HG03565 (cell line): ENCODE data around the gene KCNJ9.
A peak's percentile ranks its signal among the peaks of the same experiment; 100 is the strongest.

ENCODE experiments used
- ATAC-seq: cut with Tn5 transposase; IDR thresholded peaks from one replicate; pipeline ENCODE4 v1.9.1; 2021; ENCODE audit warnings: mild to moderate bottlenecking, moderate library complexity; ENCODE audit not compliant: unreplicated experiment

The KCNJ9 gene

DNA sequence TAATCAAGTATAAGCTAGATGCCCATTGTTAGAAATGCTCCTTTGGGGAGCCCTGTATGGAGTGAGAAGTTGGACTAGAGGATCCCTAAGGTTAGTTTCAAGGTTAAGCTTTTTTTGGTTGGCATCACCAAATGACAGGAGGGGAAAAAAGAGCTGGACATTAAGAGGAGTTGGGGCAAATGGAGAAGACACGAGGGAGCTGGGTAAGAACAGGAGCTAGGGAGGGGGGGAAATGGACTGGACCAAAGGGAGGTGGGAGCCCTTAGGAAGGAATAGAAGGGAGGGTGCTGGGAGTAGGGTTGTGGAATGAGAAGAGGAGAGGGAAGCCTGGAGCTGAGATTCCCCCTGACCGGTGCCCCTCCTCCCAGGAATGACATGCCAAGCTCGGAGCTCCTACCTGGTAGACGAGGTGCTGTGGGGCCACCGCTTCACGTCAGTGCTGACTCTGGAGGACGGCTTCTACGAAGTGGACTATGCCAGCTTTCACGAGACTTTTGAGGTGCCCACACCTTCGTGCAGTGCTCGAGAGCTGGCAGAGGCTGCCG is 5.9 kb downstream of the KCNJ9 start:
- ATAC-seq = no peak

DNA sequence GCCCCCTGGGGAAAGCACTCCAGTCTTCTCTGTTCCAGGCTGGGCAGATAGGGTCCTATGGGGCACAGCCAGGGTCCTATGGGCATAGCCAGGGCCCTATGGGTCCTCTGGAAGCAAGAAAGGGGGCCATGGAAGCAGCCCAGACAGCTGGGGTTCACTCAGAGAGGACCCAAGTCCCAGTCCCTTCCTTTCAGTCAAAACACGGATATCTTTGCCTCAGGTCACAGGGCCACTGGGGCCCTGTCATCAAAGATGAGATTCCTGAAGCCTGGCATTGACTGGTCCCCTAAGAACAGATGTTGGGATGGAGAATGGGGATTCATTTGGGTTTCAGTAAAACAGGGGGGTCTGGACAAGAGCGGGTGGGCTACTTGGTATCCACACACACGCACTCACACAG is 8.5 kb downstream of the KCNJ9 start:
- ATAC-seq = no peak

DNA sequence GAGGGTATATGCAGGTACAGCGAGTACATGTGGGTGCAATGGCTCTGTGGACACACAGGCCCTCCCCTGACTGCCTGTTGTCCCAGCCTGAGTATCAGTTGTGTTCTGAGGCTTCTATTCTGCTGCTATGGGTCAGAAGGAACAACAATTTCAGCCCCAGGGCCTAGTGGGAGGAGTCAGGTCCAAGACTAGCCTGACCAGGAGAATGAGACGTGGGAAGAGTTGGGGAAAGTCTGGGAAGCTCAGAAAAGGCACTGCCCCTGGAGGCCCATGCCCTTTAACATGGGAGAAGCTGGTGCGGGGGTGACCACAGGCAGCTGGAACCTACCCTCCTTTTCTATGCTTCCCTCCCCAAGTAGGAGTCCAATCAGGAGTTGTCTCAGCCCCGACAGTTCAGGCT is 9.4 kb downstream of the KCNJ9 start:
- ATAC-seq = no peak

DNA sequence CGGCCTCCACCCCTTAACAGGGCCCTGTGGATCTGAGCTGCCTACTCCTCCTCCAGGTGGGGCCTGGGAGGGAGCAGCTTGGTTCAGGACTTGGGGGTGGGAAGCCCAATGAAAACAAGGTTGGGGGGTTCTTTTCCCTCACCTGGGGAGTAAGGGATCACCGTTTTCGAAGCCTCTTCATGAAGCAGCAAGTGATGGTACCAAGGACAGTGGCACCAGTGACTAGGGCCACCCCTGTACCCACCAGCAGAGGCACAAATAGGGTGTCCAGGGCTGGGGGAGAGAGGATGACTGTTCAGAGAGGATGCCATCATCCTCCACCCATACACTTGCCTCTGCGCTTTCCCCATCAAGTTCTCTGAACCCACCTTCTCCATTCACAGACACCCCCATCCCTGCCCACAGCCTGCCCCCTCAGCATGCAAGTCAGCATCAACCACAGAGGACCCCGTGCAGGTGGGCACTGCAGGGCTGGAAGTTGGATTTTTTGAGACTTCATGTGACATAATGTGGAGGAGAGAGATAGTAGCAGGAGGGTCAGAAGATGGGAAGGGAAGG is 10.4 kb downstream of the KCNJ9 start:
- no peak for ATAC-seq

DNA sequence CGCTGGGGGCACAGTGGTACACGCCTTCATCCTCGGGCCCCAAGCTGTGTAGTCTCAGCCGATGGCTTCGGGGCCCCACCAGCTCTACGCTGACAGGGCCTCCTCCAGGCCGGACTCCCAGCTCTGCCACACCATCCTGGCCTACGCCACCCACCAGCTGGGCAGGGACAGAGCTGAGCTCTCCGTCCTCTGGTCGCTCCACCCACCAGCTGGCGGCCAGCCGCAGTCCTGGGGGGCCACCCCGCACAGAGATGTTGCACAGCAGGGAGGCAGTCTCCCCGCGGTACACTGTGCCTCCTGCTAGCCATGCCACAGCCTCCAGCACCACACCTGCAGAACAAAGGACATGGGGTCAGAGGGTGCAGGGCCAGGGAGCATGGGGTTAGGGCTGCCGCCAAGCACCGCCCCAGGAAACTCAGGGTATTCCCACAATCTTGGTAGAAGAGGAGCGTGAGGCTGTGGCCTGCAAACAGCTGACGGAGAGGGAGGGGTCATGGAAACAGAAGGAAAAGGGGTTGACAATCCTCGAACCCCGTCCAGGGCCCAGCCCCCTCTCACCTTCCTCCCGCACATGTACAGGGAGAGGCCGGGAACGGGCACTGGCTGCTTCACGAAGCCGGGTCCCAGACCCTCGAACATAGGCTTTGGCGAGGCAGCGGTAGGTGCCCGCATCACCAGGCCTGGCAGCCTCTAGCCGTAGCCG is 11.2 kb downstream of the KCNJ9 start:
- no peak for ATAC-seq

DNA sequence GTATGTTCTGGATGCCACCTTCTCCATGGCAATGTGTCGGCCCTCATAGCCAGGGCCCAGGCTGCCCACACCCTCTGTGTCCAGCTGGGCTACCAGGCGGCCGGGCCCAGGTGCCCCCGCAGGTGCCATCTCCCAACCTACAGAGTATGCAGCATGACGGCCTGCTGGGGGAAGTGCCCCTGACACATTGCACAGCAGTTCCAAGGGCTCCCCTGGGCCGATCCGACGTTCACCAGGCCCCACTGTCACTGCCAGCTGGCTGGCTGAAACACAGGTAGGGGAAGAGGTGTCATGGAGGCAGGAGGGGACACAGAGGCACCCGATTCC is 11.7 kb downstream of the KCNJ9 start:
- ATAC-seq = no peak

DNA sequence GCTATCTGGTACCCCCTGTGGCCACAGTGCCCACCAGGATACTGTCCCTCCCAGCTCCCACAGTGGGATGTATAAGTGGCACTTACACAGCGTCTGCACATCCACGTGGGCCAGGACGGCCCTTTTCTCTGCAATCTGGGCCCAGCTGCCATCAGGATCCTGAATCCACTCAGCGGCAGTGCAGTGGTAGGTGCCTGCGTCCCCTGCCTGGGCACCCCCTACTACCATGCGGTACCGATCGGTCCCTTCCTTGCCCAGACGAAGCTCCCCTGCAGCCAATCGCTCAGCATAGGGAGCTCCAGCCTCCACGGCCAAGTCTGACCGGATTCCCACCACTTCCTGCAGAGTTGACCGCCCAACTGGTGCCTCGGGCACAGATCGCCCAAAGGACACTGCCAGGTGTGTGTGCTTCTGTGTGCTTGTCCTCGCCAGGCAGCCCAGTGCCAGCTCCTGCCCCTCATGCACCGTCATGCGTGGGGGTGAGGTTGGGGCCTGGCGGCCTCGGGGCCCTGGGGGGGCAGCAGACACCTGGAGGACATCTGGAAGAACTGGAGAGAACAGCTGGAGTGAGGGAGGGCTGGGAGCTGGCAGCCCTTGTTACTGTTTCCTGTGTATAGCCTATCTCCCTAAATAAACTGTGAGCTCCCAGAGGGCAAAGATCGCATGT is 12.4 kb downstream of the KCNJ9 start:
- ATAC-seq = no peak

DNA sequence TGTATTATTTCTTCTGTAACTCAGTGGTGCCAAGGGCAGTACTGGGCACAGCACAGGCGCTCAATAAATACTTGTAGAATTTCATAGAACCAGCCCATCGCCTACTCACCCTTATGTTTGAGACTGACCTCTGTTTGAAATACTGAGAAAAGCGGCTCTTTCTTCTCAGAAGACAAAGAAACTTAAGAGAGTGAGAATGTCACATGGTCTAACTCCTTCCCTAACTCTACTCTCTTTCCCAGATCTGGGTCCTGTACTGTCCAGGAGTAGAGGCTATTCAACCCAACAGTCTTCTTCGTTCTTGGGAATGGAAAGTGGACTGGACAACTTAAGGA is 12.9 kb downstream of the KCNJ9 start:
- no peak for ATAC-seq

DNA sequence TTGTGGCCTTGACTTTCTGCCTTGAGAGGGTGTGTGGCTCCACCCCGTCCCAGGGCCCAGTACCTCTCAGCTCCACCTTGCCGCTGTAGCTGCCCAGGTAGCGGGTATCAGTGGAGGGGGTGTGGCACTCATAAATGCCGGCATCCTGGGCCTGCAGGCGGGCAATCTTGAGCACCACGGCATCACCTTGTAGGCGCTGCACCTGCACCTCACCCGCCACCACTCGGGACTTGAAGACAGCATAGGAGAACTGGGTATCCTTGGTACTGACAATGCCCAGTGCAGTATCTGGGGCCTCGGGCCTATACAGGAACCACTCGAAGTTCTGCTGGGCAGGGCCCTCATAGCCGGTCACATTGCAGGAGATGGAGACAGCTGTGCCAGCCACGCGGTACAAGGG is 13.5 kb downstream of the KCNJ9 start:
- no peak for ATAC-seq

DNA sequence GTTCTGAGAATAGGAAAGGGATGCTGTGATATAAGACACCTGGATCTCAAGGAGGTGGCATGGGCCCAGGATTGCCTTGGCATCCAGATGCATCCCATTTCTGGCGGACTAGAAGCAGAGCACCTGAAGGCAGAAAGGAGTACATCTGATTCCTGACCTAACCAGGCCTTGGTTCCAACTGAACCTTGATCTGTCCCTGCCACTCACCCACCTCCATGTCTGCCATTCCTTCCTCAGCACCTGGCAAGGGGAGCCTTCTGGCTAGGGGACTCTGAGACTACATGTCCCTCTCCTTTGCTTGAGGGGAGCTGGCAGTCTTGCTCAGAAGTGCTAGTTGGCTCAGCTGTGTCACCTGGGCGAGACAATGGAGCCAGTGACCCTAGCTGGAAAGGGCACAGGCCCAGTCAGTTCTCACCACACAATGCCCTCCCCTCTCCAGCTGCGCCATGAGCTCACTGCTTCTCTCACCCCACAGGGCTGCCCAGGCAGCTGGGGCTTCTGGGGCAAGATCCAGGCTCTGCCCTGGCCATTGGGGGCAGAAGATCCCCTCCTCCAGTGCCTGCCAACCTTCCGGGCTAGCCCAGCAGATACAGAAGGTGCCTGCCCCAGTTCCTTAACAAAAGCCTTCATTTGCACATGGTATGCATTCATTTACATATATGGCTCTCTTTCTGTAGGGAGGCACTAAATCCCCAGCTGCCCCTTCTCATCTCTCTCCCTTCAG is 14.2 kb downstream of the KCNJ9 start:
- no peak for ATAC-seq

DNA sequence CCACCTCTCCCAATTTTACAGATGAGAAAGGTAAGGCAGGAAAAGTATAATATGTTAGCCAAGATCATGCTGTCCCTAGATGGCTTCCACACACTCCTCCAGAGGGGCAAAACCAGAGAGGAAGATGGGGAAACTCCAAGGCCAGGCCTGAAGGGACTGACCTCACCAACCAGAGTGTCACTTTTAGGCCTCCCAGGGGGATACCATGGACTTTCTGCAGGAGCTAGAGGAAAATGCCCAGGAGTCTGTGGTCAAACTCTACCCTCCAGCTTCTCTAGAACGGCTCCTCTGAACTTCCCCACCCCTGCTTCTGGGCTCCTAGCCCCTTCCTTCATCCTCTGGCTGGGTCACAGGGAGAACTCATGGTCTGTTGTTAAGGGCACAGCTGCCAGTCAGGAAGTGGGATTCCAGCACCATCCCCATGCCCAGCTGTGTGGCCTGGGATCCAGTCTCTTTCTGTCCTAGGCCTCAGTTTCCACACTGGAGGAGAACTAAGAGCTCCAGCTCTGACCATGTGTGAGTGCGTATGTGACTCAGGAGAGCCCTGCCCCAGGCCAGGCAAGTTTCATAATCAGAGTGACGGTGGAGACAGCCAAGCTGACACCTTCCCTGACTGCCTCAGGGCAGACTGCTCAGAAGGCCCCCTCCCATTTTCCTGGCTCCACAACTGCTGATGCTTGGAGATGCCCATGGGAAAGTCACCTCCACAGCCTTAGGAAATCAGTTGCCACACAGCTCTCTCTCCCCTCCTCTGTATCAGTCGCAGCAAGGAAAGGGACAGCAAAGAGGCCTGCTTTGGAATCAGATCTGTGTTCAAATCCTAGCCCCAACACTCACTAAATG is 15.2 kb downstream of the KCNJ9 start:
- no peak for ATAC-seq

DNA sequence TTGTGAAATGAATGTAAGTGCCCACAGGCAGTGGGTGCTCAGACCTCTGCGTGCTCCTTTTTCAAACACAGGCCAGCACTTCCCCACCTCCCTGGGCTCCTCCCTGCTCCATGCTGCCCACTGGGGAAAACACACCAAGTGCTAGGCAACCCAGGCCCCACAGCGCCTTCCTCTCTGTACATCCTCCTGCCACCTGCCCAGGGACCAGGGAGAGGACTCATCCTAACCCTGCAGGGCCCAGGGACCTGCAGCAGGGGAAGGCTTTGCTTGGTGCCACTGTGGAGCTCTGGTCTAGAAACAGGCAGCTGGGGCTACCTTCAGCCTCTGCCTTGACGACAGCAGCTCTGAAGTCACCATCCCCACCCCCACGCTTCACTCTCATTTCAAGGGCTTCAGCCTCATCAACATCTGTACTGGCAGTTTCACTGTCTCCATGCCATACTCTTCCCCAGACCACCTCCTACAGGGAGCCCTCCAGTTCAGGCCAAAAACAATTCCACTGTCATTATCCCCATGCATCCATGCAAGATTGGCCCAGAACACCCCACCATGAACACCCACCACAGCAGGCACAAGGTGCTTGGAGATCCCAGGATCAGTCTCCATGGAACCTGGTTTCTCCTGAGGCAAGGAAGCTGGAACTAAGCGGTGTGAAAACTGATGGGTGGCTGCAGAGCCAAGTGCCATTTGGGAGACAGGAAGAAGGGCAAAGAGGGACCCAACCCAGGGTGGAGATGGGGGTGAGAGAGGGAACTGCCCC is 16.0 kb downstream of the KCNJ9 start:
- ATAC-seq = no peak

DNA sequence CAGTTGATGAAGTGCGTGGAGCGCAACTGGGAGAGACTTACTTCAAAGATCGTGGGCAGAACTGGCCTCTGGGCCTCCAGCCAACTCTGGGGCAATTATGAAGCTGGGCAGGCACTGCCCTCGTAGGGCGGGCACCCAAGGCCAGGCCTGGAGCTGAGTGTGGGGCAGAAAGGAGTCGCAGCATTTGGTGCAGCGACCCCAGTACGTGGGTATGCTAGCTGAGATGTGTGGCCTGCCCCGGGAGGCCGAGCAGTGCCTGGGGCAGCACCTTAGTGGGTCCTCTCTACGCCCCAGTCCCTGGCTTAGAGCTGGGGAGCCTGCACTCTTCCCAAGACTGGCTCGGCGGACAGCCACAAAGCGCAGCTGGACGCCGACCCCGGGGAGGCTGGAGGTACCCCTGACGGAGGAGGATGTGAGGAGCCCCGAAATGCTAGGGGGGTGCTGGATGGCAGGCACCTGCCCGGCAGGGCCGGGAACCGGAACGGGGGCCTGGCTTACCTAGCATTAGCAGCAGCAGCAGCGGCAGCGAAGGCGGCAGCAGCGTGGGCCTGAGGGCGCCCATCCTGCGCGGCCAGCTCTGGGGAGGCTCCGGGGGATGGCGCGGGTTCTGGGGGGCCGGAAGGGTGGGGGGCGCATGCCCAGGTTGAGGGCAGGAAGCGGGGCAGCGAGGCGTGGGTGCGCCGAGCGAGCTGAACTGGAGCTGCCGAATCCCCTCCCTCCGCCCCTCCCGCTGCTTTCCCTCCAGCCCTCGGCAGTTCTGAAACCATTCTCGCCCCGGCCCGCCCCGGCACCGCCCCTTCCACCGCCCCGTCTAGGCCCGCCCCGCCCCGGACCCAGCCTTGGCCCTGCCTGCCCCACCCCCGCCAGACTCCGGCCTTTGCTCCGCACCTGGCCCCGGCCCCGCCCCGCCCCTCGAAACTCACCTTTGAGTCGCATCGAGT is 16.8 kb downstream of the KCNJ9 start, which contains the start of gene IGSF8:
Gene IGSF8 (minus strand): TSS at position 709 of the 941 bp plus-strand sequence. CDS start 147 bp downstream, at position 562.
- peak; percentile 28 for ATAC-seq

DNA sequence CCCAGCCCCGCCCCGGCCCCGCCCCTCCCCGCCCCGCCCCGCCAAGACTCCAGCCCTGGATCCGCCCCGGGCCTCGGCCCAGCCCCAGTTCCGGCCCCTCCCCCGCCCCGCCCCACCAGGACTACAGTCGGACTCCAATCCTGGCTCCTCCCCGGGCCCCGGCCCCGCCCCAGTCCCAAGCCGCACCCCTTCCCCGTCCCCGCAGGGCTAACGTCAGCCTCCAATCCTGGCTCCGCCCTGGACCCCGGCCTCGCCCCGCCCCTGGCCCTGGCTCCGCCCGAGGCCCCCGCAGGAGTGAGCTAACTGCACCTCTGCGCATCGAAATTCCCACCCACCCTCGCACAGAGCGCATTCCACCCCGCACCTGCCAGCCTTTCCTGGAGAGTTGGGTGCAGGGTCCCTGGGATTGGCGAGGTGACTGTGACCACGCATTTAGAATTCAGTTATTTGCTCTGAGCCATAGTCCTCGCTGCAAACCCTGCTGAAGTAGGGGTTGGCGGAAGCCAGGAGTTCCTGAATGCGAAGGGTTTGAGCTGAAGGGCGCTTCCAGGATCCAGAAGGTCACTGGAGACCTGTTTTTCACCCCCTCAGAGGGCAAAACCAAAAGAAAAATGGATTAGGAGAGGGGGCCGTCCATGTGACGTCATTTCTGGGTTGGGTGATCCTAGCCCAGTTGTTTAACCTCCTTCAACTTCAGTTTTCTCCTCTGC is 17.7 kb downstream of the KCNJ9 start:
- peak; percentile 81 for ATAC-seq

DNA sequence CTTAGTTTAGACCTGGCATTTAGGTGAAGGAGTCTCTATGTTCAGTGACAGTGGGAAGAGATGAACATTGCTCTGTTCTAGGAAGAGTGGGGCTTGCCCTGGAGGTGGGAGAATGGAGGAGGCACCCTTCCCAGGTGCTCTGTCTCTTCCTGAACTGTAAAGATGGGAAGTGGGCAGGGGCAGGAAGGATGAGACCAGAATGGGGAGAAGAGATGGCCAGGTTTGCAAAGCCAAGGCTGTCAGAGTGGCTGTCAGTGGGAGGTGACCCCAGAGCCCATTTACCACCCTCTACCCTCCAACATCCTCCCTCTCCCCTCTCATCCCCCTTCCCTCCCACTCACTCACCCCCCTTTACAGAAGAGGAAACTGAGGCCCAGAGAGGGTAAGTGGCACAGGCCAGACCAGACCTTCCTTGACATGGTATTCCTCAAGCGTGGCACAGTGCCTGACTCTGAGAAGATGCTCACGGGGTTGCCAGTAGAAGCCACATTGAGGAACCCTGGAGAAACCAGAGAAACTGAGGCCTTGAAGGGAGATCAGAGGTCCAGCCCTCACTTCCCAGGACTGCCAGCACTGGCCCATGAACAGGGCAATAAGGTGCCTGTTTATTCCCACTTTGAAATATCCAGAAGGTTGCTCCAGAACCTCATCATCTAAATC is 18.5 kb downstream of the KCNJ9 start:
- no peak for ATAC-seq

DNA sequence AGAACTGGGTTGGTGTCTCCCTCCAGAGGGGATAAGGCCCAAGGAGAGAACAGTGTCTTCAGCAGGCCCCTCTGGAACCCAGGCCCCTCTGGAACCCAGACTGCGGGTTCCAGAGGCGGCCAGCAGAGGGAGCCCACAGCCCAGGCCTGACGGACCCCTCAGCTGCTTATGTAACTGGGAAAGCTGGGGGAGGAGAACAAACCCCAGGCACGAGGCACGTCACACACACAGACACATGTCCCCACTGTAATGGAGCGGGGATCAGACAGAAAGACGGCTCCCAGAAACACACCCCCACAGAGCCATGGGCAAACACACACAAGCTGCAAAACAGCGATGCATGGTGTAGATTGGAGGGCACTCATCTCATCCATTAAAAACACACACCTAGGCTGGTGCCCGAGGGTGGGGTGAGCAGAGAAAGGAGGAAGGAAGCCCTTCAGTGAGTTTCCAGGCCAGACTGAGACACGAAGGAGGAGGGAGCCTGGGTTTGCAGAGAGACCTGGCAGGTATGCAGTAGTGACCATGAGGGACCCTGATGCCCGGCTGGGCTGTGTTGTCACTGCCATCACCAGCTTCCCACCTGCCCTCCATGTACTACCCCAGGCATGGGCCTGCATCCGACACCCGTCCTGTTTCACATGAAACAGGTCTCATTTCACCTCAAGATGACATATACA is 19.8 kb downstream of the KCNJ9 start:
- no peak for ATAC-seq
